HL-60 (cell line): ENCODE measurements around the gene ATP2B2.

ENCODE experiments used
- DNase-seq, 2 experiments: peaks; one replicate each; pipeline ENCODE4 v3.0.0-alpha.2; 2010 to 2020; ENCODE audit warnings: low read depth in 1 of 2, low spot score in 1 of 2
- H3K27ac ChIP-seq: fragments of 250-450 bp; sonication (Bioruptor Pico); replicated peaks from 2 replicates; pipeline ENCODE4 v1.5.1; 2020; ENCODE audit warnings: mild to moderate bottlenecking, moderate library complexity
- H3K27me3 ChIP-seq: fragments of 250-450 bp; sonication (Bioruptor Pico); 2 replicates; pipeline ENCODE4 v1.5.1; 2021; ENCODE audit warnings: mild to moderate bottlenecking, moderate library complexity; ENCODE audit not compliant: insufficient read depth, poor library complexity, severe bottlenecking
- H3K4me3 ChIP-seq: replicated peaks from 2 replicates; pipeline ENCODE4 v1.5.1; 2011; ENCODE audit warnings: mild to moderate bottlenecking, control low read depth, low read length; ENCODE audit not compliant: insufficient read depth
- GABPA ChIP-seq: IDR thresholded peaks from 2 replicates; pipeline ENCODE4 v1.6.1; 2012; ENCODE audit warnings: low read depth
- POLR2AphosphoS5 ChIP-seq: IDR thresholded peaks from 2 replicates; pipeline ENCODE4 v1.6.1; 2012; ENCODE audit warnings: low read depth
- SPI1 ChIP-seq: IDR thresholded peaks from 2 replicates; pipeline ENCODE4 v1.6.1; 2012; ENCODE audit warnings: low read depth, mild to moderate bottlenecking, borderline replicate concordance
- TF ChIP-seq, protein P1 (sequence below): IDR thresholded peaks from 2 replicates; pipeline ENCODE4 v1.6.1; 2012; ENCODE audit warnings: low read depth; ENCODE audit not compliant: insufficient replicate concordance
- TF ChIP-seq, protein P2 (sequence below): IDR thresholded peaks from one replicate; pipeline ENCODE4 v1.5.1; 2011; ENCODE audit warnings: low read length, control low read depth, inconsistent platforms; ENCODE audit not compliant: insufficient read depth

Gene ATP2B2

DNA sequence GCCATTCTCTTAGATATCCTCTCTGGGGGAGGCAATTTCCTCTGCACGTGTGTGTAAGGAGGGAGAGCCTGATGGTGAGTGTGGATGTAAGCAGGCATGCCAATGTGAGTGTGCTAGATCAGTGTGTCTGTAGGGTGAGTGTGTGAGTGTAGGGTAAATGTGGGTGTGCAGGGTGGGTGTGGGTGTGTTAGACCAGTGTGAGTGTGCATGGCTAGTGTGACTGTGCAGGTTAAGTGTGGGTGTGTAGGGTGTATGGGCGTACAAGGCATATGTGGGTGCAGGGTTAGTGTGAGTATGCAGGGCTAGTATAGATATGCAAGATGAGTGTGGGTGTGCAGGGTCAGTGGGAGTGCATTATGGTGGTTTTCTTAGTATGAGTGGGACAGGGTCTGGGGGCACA lies 48.4 kb downstream of the ATP2B2 start:
- H3K4me3 ChIP-seq, result no peak overlapping the region
- H3K27ac ChIP-seq, result no peak overlapping the region
- H3K27me3 ChIP-seq, result no peaks in the 10 kb centered on the region
- no peak for DNase-seq
- TF ChIP-seq, protein P1, sequence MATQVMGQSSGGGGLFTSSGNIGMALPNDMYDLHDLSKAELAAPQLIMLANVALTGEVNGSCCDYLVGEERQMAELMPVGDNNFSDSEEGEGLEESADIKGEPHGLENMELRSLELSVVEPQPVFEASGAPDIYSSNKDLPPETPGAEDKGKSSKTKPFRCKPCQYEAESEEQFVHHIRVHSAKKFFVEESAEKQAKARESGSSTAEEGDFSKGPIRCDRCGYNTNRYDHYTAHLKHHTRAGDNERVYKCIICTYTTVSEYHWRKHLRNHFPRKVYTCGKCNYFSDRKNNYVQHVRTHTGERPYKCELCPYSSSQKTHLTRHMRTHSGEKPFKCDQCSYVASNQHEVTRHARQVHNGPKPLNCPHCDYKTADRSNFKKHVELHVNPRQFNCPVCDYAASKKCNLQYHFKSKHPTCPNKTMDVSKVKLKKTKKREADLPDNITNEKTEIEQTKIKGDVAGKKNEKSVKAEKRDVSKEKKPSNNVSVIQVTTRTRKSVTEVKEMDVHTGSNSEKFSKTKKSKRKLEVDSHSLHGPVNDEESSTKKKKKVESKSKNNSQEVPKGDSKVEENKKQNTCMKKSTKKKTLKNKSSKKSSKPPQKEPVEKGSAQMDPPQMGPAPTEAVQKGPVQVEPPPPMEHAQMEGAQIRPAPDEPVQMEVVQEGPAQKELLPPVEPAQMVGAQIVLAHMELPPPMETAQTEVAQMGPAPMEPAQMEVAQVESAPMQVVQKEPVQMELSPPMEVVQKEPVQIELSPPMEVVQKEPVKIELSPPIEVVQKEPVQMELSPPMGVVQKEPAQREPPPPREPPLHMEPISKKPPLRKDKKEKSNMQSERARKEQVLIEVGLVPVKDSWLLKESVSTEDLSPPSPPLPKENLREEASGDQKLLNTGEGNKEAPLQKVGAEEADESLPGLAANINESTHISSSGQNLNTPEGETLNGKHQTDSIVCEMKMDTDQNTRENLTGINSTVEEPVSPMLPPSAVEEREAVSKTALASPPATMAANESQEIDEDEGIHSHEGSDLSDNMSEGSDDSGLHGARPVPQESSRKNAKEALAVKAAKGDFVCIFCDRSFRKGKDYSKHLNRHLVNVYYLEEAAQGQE, result no peak
- TF ChIP-seq SPI1 (no peak), GABPA (no peak), POLR2AphosphoS5 (no peak)
- TF ChIP-seq, protein P2, sequence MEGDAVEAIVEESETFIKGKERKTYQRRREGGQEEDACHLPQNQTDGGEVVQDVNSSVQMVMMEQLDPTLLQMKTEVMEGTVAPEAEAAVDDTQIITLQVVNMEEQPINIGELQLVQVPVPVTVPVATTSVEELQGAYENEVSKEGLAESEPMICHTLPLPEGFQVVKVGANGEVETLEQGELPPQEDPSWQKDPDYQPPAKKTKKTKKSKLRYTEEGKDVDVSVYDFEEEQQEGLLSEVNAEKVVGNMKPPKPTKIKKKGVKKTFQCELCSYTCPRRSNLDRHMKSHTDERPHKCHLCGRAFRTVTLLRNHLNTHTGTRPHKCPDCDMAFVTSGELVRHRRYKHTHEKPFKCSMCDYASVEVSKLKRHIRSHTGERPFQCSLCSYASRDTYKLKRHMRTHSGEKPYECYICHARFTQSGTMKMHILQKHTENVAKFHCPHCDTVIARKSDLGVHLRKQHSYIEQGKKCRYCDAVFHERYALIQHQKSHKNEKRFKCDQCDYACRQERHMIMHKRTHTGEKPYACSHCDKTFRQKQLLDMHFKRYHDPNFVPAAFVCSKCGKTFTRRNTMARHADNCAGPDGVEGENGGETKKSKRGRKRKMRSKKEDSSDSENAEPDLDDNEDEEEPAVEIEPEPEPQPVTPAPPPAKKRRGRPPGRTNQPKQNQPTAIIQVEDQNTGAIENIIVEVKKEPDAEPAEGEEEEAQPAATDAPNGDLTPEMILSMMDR, result no peak

GRCh38 chr3:10455545-10455914 lies 49.9 kb downstream of the ATP2B2 start:
- no peak for DNase-seq
- no peak overlapping the region for H3K27ac ChIP-seq
- H3K4me3 ChIP-seq, result no peak overlapping the region
- H3K27me3 ChIP-seq, result no peaks in the 10 kb centered on the region
- TF ChIP-seq SPI1, result no peak
- no peak for TF ChIP-seq GABPA
- TF ChIP-seq, protein P1, result no peak
- no peak for TF ChIP-seq POLR2AphosphoS5
- TF ChIP-seq, protein P2, result no peak

DNA sequence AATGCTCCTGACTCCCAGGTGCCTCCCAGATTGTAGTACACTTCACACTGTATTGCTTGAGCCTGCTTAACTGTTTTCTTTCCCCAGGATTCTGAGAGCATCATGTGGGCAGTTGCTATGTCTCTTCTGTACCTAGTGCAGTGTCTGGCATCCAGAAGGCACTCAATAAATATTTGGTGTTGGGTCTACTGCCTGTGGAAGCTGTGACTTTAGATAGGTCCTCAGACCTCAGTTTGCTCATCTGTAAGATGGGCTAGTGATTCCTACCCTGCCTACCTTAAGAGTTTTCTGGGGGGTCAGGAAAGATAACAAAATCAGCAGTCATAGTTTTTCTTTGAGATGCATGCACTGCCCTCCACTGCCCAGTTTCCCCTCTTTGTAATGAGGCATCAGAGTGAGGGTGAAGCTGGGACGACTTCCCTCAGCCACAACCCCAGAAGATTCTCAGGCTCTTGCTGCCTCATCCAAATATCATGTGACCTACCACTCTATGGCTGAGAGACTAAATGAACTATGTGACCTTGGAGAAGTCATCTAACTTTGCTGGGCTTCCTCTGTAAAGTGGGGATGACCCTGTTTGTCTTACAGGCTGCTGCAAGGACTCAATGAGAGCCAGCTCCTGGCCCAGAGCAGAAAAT lies 50.4 kb downstream of the ATP2B2 start:
- DNase-seq, result no peak
- no peak overlapping the region for H3K4me3 ChIP-seq
- TF ChIP-seq GABPA (no peak), SPI1 (no peak), POLR2AphosphoS5 (no peak)
- TF ChIP-seq, protein P2, result no peak
- TF ChIP-seq, protein P1, result no peak
- H3K27ac ChIP-seq, result no peak overlapping the region
- no peaks in the 10 kb centered on the region for H3K27me3 ChIP-seq
